Femur (tissue), 1 donor: ENCODE results near the gene ERO1B.

Source experiments
- DNase-seq: peaks from one replicate; pipeline ENCODE4 v3.0.0-alpha.2; 2017

The ERO1B gene

DNA sequence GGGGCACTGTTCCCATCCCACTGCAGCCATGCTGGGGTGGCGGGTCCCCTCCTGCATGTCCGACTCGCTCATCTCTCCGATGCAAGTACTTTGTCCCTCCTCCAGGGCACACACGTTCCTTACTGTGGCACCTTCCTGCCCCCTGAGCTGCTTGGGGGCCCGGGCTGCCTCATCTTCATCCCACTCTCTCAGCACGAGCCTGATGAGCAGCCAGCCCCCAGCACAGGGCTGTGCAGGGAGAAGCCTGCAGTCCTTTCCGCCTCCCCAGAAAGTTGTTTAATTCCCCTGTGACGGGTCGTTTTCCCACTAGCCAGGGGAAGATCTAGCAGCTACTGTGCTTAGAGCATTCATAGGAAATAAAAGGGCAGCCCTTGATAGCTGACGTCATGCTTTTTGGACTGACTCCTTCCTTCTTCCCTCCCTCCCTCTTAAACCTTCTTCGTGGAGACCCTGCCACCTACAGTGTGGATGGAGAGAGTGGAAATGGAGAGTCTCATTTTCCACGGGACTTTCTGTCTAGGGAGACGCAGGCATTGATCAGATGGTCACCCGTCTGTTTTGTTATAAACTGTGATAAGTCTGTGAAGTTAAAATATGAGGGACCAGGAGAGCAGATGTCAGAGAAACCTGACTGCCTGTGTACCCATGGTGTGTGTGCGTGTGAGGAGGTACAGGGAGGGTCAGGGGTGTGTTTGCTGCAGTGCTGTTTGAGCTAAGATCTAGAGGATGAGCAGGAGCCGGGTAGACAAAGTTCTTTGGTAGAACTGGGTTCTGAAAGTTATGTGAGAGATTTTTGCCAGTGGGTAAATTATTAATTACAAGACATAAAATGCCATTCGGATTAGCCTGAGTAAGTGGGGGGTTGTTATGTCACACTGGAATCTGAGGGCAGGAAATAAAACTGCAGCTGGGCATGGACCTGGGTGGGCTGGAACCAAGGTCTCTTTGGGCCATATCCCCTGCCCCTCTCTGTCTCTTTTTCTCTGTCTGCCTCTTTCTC, 105.1 kb downstream of the ERO1B start:
- no peak for DNase-seq

DNA sequence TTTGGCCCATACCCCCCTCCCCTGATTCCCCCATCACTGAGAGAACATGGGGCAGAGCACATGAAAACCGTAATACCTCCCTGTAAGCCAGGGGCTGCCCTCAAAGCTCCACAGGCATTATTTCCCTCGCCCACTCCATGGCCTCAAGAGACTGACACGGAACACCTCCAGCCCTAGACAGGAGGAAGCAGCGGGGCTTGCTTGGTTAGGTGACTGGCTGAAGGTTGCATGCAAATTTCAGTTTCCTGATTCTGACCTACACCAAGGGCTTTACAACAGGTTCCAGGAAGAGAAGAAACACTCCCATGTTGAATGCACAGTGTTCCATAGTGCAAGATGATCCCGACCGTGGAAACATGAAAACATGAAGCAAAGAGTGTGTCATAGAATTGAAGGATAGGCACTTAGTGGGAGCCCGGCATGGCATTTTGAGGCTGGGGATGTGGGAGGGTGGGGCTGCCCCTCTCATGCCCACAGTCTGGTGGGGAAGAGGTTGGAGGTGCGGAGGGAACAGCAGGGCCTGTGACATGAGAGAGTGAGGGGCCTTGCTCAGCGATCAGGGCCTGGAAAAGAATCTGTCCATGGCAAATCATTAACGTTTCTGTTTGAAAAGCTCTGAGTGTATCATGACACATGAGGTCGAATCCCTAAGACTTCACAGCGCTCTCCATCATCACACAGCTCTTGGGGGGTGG, 106.0 kb downstream of the ERO1B start:
- DNase-seq, result no peak

DNA sequence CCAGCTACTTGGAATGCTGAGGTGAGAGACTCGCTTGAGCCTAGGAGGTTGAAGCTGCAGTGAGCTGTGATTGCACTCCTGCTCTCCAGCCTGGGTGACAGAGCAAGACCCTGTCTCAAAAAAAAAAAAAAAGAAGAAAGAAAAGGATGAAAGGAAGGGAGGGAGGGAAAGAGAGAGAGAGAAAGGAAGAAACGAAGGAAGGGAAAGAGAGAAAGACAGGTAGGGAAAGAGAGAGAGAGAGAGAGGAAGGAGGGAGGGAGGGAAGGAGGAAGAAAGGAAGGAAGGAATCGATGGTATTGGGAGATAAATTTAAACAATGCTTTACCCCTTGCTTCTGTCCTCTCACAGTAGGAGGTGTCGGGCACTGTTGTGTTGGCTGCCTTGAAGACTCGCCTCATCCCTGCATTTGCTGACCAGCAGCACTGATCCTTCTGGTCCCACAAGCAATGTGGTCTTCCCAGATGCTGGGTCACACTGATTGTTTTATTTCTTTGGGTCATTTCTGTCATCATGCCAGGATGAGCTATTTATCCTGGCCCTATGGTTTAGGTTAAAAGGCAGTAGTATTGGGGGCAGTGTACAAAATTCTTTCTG, 108.5 kb downstream of the ERO1B start:
- DNase-seq, result no peak

DNA sequence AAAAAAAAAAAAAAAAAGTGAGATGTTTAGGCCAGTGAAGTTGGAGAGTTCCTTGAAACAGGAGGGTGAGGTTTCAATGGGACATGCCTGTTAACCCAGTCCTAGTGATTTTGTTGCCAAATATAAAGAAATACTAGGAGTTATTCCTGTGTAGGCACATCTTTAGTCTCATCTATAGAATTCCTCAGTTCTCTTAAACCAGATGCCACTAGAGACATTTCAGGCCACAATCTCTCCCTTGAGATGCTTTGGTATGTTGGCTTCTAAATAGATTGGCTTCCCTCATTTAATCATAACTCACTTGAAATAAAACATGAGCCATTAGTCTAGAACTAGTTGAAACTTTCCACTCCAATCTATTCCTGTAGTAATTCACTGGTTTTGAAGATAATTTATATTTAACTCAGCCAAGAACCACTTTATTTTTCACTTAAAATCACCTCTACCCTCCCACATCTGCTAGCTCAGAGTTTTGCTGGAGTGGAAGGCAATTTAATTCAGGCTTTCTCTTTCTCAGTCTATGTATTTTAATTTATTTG, 109.6 kb downstream of the ERO1B start:
- no peak for DNase-seq

DNA sequence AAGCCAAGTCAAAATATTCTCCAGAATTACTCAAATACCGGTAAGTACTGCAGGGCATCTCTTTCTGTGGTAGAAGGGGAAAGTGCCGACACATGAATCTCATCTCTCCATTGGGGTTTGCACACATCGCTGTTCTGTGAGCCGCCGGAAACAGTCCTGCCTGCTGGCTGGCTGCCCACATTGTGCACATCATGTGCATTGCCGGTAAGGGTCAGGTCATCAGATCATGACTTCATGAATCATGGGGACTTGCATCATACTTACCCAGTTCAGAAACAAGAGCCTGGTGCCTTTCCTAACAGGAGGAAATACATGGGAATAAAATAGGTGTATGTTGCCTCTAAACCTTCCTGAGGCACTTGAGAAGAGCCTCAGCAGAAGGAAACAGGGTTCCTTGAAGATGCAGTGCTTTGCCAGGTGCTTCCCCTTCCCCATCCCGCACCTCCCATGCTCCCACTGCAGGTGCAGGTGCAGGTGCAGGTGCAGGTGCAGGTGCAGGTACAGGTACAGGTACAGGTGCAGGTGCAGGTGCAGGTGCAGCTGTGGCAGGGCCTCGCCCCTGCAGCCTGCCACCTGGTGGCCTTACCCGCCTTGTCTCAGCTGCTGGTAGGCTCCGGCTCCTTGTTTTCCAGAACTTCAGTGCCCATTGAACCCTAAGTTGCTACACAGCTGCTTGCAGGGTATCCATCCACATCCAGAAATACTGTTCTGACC, 112.9 kb downstream of the ERO1B start:
- no peak for DNase-seq

- no peak for DNase-seq
These were observed 114.2 kb downstream of the ERO1B start for GRCh38 chr1:236167578-236167977.

DNA sequence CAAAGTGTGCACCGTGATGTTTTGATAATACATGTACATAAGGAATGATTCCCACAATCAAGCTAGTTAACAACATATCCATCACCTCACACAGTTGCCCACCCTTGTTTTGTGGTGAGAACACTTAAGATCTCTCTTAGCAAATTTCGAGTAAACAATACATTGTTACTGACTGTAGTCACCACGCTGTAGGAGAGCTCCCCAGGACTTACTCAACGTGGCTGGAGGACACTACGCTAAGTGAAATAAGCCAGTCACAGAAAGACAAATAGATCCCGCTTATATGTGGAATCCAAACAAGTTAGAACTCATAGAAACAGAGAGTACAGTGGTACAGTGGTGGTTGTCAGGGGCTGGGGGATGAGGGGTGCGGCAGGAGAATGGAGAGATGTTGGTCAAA, 114.6 kb downstream of the ERO1B start:
- no peak for DNase-seq

DNA sequence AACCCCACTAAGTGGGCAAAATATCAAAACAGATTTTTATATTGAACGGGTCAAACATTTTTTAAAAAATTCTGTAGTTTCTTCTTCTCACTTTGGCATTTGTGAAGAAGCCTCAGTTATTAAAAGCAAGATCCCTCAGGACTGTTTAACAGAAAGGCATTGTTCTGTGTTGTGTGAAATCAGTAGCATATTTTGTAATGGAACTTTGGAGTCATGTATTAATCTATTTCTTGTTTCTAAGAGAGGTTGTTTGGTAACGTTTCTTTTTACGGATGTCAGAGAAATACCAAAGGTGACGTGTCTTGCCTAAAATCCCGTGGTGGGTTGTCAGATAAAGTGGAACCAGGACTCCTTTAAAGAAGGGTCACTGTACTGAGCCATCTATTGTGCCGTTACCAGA, 115.7 kb downstream of the ERO1B start:
- DNase-seq, result no peak
